Panc1 (cell line): ENCODE data around the gene MIPOL1.

Experiments used
- POLR2AphosphoS5 ChIP-seq: IDR thresholded peaks from 2 replicates; pipeline ENCODE4 v1.6.1; 2012; ENCODE audit warnings: mild to moderate bottlenecking, low read depth, low read length, moderate library complexity
- SIN3A ChIP-seq: IDR thresholded peaks from 2 replicates; pipeline ENCODE4 v1.6.1; 2012; ENCODE audit warnings: low read depth, mild to moderate bottlenecking, low read length, moderate library complexity, borderline replicate concordance; ENCODE audit not compliant: insufficient read depth
- TF ChIP-seq, protein P1 (sequence below): fragments of 450-650 bp; IDR thresholded peaks from 2 replicates; pipeline ENCODE4 v1.5.1; 2017; ENCODE audit warnings: mild to moderate bottlenecking
- TF ChIP-seq, protein P2 (sequence below), 2 experiments: IDR thresholded peaks; 2 replicates each; pipeline ENCODE4 v1.6.1; 2011 to 2012; ENCODE audit warnings: low read depth in 2 of 2, control low read depth in 1 of 2, low read length in 1 of 2, mild to moderate bottlenecking in 1 of 2, moderate library complexity in 1 of 2; ENCODE audit not compliant: insufficient read depth in 1 of 2

DNA sequence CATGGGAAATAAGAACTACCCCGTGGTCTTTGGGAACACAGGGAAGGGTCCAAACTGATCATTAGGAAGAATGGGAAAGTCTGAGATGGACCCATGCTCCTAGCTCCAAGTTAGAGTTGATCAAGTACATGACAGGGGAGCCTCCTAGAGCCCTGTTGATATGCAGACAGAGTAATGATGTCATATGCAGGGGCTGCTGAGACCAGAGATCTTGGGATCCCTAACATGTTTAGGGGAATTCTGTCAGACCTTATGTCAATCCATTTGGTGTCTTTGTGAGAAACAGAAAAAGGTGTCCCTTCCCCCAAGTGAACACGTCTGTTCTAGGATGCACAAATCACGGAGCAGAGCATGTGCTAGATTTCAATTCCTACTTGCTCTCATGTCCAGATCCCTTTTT is 31.9 kb upstream of the MIPOL1 start:
- TF ChIP-seq, protein P1, sequence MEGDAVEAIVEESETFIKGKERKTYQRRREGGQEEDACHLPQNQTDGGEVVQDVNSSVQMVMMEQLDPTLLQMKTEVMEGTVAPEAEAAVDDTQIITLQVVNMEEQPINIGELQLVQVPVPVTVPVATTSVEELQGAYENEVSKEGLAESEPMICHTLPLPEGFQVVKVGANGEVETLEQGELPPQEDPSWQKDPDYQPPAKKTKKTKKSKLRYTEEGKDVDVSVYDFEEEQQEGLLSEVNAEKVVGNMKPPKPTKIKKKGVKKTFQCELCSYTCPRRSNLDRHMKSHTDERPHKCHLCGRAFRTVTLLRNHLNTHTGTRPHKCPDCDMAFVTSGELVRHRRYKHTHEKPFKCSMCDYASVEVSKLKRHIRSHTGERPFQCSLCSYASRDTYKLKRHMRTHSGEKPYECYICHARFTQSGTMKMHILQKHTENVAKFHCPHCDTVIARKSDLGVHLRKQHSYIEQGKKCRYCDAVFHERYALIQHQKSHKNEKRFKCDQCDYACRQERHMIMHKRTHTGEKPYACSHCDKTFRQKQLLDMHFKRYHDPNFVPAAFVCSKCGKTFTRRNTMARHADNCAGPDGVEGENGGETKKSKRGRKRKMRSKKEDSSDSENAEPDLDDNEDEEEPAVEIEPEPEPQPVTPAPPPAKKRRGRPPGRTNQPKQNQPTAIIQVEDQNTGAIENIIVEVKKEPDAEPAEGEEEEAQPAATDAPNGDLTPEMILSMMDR, result no peak
- no peak for TF ChIP-seq POLR2AphosphoS5
- TF ChIP-seq, protein P2, sequence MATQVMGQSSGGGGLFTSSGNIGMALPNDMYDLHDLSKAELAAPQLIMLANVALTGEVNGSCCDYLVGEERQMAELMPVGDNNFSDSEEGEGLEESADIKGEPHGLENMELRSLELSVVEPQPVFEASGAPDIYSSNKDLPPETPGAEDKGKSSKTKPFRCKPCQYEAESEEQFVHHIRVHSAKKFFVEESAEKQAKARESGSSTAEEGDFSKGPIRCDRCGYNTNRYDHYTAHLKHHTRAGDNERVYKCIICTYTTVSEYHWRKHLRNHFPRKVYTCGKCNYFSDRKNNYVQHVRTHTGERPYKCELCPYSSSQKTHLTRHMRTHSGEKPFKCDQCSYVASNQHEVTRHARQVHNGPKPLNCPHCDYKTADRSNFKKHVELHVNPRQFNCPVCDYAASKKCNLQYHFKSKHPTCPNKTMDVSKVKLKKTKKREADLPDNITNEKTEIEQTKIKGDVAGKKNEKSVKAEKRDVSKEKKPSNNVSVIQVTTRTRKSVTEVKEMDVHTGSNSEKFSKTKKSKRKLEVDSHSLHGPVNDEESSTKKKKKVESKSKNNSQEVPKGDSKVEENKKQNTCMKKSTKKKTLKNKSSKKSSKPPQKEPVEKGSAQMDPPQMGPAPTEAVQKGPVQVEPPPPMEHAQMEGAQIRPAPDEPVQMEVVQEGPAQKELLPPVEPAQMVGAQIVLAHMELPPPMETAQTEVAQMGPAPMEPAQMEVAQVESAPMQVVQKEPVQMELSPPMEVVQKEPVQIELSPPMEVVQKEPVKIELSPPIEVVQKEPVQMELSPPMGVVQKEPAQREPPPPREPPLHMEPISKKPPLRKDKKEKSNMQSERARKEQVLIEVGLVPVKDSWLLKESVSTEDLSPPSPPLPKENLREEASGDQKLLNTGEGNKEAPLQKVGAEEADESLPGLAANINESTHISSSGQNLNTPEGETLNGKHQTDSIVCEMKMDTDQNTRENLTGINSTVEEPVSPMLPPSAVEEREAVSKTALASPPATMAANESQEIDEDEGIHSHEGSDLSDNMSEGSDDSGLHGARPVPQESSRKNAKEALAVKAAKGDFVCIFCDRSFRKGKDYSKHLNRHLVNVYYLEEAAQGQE (IDR thresholded peaks at IDR 0.05; ENCODE audit: insufficient read depth in 1 of 2, low read depth in 2 of 2, low read length in 1 of 2), result no peak
- TF ChIP-seq SIN3A, result no peak
